ENCODE measurements around the gene KAT8. TPM values are rescaled to one million over a fixed set of nuclear protein-coding genes. Genes with fewer than 3 reads are reported as not detected.

Gene KAT8
- total and polyA plus RNA-seq, 10 of the 15 experiments (the other 5 are each of a cell fraction or from before 2014, with no cell fraction given): 5.5 to 55.8 (median 39.6) TPM

DNA sequence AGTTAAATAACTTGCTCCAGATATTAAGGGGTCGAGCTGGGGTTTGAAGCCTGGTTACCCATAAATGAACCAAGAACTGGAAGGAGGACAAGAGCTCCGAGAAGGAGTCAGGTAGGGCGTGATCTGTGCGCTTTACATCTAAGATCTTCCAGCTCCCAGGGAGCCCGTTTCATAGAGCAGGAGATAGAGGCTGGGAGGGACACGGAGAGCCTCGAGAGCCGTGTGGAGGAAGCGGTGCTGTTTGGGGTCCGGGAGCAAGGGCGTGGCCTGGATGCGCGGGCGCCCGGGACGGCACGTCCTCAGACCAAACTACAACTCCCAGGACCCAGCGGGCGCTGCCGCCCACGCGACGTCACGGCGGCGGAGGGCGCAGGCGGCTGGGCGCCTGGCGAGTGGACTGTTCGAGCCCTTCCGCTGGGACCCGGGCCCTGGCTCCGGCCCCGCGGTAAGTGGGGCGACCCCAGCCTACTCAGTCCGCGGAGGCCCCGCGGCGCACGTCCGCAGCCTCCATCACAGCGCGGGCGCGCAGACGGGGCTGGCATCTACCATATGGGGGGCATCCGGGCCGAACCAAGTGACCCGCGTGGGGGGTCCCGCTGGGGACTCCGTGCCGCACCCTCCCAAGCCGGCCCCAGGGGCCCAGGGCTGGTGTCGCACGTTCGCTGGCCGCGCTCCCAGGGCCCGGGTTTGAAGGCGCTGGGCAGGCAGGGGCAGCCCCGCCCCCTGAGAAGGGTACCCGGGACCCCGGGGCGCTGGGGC lies 9.2 kb upstream of the KAT8 start, which contains the start of gene BCKDK (continued):
- TF ChIP-seq SUPT20H (IDR thresholded peaks at IDR 0.05; ENCODE audit: borderline replicate concordance, control insufficient read depth, low read depth, low read length) (no peak), CBX3 (IDR thresholded peaks at IDR 0.05; ENCODE audit: borderline replicate concordance, low read depth) (no peak), YBX1 (IDR thresholded peaks at IDR 0.05) (no peak), SMARCA5 (IDR thresholded peaks at IDR 0.05) (peak; percentile 78; the same call in 1 of the 2 replicates), MTA3 (IDR thresholded peaks at IDR 0.05; ENCODE audit: borderline replicate concordance, low read length) (no peak), SP1 (IDR thresholded peaks at IDR 0.05; ENCODE audit: low read depth, low read length) (peak; percentile 49), SMAD5 (IDR thresholded peaks at IDR 0.05; ENCODE audit: low read depth) (no peak), IRF4 (IDR thresholded peaks at IDR 0.05; ENCODE audit: low read depth, low read length) (no peak), FOXK2 (IDR thresholded peaks at IDR 0.05) (peak; percentile 79), FOXM1 (IDR thresholded peaks at IDR 0.05; ENCODE audit: low read depth, low read length) (no peak), ZNF24 (IDR thresholded peaks at IDR 0.05) (no peak), RBBP5 (conservative IDR thresholded peaks at IDR 0.05) (no peak), POLR2A (IDR thresholded peaks at IDR 0.05; ENCODE audit: low read depth, low read length) (peak; percentile 66), HDGF (IDR thresholded peaks at IDR 0.05) (no peak), NFIC (IDR thresholded peaks at IDR 0.05; ENCODE audit: low read depth, low read length) (no peak), SREBF2 (IDR thresholded peaks at IDR 0.05; ENCODE audit: low read length) (no peak), NFYA (IDR thresholded peaks at IDR 0.05; ENCODE audit: borderline replicate concordance, low read depth, low read length) (no peak), POLR2AphosphoS5 (IDR thresholded peaks at IDR 0.05; ENCODE audit: low read length) (peak; percentile 36; the same call in 1 of the 2 replicates), MYB (IDR thresholded peaks at IDR 0.05; ENCODE audit: borderline replicate concordance, low read depth, low read length) (0 out of 2 replicates have a peak, but pooled peaks have one; percentile 35), TCF7 (IDR thresholded peaks at IDR 0.05; ENCODE audit: borderline replicate concordance) (no peak)
- TF ChIP-seq, protein P1, sequence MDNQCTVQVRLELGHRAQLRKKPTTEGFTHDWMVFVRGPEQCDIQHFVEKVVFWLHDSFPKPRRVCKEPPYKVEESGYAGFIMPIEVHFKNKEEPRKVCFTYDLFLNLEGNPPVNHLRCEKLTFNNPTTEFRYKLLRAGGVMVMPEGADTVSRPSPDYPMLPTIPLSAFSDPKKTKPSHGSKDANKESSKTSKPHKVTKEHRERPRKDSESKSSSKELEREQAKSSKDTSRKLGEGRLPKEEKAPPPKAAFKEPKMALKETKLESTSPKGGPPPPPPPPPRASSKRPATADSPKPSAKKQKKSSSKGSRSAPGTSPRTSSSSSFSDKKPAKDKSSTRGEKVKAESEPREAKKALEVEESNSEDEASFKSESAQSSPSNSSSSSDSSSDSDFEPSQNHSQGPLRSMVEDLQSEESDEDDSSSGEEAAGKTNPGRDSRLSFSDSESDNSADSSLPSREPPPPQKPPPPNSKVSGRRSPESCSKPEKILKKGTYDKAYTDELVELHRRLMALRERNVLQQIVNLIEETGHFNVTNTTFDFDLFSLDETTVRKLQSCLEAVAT (IDR thresholded peaks at IDR 0.05): no peak; the same call in 1 of the 2 replicates
- TF ChIP-seq, protein P2, sequence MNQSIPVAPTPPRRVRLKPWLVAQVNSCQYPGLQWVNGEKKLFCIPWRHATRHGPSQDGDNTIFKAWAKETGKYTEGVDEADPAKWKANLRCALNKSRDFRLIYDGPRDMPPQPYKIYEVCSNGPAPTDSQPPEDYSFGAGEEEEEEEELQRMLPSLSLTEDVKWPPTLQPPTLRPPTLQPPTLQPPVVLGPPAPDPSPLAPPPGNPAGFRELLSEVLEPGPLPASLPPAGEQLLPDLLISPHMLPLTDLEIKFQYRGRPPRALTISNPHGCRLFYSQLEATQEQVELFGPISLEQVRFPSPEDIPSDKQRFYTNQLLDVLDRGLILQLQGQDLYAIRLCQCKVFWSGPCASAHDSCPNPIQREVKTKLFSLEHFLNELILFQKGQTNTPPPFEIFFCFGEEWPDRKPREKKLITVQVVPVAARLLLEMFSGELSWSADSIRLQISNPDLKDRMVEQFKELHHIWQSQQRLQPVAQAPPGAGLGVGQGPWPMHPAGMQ (IDR thresholded peaks at IDR 0.05; ENCODE audit: borderline replicate concordance): no peak
- TF ChIP-seq, protein P3, sequence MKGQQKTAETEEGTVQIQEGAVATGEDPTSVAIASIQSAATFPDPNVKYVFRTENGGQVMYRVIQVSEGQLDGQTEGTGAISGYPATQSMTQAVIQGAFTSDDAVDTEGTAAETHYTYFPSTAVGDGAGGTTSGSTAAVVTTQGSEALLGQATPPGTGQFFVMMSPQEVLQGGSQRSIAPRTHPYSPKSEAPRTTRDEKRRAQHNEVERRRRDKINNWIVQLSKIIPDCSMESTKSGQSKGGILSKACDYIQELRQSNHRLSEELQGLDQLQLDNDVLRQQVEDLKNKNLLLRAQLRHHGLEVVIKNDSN (IDR thresholded peaks at IDR 0.05; ENCODE audit: borderline replicate concordance, extremely low read length, insufficient read depth, low read depth, low read length): no peak
- TF ChIP-seq, protein P4, sequence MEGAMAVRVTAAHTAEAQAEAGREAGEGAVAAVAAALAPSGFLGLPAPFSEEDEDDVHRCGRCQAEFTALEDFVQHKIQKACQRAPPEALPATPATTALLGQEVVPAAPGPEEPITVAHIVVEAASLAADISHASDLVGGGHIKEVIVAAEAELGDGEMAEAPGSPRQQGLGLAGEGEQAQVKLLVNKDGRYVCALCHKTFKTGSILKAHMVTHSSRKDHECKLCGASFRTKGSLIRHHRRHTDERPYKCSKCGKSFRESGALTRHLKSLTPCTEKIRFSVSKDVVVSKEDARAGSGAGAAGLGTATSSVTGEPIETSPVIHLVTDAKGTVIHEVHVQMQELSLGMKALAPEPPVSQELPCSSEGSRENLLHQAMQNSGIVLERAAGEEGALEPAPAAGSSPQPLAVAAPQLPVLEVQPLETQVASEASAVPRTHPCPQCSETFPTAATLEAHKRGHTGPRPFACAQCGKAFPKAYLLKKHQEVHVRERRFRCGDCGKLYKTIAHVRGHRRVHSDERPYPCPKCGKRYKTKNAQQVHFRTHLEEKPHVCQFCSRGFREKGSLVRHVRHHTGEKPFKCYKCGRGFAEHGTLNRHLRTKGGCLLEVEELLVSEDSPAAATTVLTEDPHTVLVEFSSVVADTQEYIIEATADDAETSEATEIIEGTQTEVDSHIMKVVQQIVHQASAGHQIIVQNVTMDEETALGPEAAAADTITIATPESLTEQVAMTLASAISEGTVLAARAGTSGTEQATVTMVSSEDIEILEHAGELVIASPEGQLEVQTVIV (IDR thresholded peaks at IDR 0.05; ENCODE audit: borderline replicate concordance, partially characterized antibody): no peak
- TF ChIP-seq, protein P5, sequence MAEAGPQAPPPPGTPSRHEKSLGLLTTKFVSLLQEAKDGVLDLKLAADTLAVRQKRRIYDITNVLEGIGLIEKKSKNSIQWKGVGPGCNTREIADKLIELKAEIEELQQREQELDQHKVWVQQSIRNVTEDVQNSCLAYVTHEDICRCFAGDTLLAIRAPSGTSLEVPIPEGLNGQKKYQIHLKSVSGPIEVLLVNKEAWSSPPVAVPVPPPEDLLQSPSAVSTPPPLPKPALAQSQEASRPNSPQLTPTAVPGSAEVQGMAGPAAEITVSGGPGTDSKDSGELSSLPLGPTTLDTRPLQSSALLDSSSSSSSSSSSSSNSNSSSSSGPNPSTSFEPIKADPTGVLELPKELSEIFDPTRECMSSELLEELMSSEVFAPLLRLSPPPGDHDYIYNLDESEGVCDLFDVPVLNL (IDR thresholded peaks at IDR 0.05; ENCODE audit: low read depth, low read length): peak; percentile 44; the same call in 1 of the 2 replicates

Measured in GM12878 (cell line).